Colon (tissue), 2 donors: ENCODE data around the gene KCNQ2.
"Not testable (repeated sequence)": the region's sequence is repeated elsewhere in the genome, so short reads cannot be mapped to it uniquely, and the experiment has no call there.

Experiments used
- FAIRE-seq: peaks from 2 replicates; lab custom pipeline; 2012; peaks lifted over from hg19 to GRCh38; lab: Jason Lieb, UNC
- donor health status: control.
- donor health status: control.

The KCNQ2 gene

DNA sequence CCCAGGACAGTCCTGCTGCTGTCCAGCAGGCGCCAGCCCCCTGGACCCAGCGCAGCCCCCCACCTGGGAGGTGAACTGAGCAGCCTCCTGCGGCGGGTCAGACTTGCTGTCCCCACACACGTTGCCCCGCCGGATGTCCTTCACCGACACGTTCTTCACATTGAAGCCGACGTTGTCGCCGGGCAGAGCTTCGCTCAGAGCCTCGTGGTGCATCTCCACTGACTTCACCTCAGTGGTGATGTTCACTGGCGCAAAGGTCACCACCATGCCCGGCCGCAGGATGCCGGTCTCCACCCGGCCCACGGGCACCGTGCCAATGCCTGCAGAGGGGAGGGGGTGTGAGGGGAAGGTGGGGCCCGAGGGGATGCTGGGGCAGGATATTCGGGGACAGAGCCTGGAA, 18.0 kb upstream of the KCNQ2 start:
- no peak for FAIRE-seq

DNA sequence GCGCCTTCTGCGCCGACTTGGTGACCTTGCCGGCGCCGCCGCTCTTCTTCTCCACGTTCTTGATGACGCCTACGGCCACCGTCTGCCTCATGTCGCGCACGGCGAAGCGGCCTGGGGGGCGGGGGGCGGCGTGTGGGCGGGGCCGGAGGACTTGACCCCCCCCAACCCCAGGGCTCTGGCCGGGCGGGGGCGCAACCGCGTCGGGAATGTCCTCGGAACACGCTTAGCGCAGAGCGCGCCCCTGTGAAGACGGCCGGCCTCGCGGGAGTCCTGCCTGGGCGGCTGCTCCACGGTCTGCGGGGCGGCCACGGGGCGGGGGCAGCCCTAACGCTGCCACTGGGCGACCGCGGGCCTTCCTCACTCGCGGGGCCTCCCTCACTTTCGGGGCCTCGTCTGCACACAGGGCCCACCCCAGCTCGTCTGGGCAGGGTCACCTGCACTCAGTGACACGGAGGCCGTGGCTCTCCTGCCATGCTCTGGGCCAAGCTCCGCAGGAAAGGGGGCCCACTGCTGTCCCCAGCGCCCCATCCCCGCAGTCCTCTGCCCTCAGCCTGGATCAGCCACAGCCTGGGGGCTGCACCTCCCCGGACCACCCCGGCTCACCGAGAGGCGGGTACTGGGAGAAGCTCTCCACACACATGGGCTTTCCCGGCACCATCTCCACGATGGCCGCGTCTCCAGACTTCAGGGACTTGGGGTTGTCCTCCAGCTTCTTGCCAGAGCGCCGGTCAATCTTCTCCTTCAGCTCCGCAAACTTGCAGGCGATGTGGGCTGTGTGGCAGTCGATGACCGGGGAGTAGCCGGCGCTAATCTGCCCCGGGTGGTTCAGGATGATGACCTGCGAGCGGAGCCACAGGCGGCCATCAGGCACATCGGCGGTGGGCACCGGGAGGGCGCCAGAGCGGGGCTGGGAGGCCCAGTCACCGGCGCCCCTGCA, 16.1 kb upstream of the KCNQ2 start:
- no peak for FAIRE-seq

DNA sequence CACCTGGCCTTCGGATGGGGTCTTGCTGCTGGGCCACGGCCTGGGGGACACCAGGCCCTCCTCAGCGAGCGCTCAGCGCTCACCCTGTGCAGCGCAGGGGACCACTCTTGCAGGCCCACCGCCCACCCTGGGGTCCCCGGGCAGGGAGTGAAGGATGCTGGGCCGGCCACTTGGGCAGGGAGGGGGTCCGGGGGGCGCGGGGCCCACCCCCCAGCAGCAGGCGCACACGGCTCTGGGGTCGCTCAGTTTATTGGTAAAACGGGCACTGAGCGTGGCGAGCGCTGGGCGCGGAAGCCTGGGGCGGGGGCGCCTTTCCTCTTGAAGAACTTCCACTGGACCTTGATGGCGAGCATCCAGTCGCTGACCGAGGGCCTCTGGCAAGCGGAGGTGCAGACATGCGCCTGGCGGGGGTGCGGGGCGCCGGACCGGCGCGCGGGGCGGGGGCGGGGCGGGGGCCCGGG, 15.4 kb upstream of the KCNQ2 start:
- no peak for FAIRE-seq

DNA sequence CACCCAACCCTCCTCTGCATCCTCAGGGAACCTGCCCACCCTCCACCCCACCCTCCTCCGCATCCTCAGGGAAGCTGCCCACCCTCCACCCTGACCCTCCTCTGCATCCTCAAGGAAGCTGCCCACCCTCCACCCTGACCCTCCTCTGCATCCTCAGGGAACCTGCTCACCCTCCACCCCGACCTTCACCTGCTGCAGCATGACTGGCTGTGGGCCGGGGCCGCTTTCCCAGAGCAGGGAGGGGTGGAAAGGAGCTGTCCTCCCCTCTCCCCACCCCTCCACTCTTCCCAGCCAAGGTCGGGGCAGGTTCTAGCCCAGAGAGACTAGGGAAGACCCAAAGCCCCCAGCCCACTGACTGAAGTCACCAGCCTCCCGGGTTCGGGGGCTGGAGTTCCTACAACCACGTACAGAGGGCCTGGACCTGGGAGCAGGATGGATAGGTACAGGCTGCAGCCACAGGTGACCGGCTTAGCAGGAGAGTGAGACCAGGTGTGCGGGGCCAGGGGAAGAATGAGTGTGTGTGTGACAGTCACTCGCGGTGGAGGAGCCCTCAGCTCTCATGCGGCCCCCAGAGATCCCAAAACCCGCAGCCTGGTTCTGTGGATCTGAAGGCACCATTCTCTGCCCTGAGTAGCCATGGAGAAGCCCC, 14.8 kb upstream of the KCNQ2 start:
- FAIRE-seq, result no peak

DNA sequence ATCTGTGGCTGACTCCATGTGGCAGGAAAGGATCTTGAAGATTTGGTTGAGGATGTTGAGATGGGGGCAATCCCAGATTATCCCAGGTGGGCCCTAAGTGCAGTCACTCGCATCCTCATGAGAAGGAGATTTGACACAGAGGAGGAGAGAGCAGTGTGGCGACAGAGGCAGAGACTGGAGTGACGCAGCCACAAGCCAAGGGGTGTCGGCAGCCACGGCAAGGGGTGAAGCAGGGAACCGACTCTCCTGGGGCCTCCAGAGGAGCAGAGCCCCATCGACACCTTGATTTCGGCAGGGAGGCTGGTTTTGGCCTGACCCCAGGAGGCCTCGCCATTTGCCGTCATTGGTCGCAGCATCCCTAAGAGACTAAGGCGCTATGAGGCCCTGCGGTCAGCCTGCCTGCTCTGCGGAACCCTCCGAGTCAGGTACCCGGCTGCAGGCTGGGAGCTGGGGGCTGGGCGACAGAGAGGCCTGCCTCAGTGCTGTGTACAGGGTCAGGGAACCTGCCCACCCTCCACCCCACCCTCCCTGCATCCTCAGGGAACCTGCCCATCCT, 13.9 kb upstream of the KCNQ2 start:
- FAIRE-seq, result no peak

DNA sequence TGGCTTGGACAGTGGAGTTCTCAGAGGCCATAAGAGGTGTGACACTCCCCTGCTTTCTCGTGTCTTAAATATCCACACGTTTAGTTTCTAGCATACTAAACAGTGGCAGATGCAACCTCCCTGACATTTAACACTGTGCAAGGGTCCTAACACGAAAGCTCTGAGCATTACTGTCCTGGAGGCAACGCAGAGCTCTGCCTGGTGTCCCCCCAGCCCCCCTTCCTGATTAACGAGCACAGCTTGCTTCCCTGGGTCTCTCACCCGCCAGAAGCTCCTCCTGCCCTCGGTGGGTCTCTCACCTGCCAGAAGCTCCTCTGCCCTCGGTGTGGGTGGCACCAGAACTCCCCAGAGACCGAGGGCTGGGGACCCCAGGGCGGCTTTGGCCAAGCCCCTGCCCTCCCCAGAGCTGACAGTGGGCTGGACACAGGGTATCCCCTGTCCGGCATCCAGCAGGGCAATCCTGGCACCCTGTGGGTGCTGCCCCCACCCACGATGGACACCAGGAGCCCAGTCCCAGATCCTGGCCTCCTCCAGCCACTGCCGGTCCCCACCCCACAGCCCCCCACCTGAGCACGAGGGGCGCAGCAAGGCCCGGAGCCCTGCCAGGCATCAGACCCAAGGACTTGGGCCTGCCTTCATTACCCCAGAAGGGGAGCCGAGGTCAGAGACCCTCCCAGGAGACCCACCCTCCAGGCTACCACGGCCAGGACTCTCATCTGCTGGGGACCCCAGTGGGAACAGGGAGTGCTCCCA, 12.4 kb upstream of the KCNQ2 start:
- FAIRE-seq, result no peak

DNA sequence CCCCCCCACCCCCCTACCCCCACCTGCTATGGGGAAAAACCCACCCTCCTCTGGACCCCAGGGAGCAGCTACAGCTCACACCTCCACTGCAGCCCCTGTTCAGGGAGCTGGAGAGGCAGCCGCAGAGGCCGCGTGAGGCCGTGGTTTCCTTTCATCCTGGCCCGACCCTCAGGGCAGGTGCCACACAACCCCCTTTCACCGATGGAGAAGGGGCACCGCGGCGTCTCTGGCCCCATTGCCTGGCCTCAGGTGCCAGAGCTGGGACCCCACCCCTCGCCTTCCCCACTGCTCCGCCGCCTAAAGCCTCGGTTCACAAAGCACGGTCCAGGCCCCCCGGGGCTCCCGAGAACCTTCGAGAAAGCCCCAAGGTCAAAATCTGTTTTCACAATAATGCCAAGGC, 11.8 kb upstream of the KCNQ2 start:
- FAIRE-seq, result no peak

DNA sequence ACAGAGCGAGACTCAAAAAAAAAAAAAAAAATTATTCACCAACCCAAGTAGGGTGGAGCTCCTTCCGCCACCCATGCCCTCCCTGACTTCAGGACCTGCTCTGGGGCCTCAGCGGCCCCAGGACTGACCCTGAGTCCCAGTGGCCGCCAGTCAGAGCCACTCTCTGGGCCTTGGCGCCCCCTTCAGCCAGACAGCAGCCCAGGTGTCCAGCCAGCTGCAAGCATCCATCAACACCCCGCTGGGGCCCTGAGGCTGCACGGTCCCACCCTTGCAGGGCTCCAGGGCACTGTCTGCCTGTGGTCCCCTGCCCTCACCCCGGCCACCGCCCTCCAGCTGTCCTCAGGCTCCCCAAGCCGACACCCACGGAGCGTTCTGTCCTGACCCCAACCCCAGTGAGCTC, 11.4 kb upstream of the KCNQ2 start:
- no peak for FAIRE-seq

DNA sequence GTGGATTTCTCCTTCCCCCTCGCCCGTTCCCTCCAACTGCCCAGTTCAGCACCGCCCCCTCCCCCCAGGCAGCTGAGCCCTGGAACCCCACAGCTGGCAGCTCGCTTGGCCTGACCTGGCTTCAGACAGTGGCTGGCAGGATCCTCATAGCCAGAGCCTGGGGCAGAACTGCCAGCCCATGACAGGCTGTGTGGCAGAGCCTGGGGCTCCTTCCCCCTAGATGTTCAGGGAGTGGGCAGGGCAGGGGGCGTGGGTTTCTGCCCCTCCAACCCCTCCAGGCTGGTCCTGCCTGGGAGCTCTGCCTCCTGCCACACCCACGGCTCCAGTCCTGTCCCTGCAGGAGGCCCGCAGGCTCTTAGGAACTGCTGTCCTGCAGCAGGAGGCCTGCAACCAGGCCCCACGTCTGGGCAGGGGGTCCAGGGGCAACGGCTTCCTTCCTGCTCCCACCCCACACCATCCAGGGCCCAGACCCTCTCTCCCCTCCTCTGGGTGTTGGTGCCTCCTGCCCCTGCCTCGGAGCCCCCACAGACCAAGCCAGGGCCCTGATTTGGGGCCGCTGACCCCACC, 9.6 kb upstream of the KCNQ2 start:
- no peak for FAIRE-seq

DNA sequence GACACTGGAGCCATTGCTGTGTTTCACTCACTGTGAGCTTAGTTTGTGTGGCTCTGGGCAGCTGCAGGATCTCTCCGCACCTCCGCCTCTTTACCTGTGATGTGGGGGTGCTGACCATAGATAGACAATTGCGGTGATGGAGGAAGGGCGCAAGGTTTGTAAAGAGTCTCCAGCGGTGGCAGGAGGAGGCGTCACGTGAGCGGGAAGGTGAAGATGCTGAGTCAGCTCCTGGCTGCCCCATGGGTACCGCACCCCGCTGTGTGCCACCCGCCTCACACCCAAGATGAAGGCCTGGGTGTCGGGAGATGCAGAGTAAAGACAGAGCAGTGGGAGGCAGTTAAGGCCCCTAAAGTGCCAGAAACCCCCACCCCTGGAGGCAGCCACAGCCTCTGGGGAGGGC, 9.0 kb upstream of the KCNQ2 start:
- FAIRE-seq, result no peak

DNA sequence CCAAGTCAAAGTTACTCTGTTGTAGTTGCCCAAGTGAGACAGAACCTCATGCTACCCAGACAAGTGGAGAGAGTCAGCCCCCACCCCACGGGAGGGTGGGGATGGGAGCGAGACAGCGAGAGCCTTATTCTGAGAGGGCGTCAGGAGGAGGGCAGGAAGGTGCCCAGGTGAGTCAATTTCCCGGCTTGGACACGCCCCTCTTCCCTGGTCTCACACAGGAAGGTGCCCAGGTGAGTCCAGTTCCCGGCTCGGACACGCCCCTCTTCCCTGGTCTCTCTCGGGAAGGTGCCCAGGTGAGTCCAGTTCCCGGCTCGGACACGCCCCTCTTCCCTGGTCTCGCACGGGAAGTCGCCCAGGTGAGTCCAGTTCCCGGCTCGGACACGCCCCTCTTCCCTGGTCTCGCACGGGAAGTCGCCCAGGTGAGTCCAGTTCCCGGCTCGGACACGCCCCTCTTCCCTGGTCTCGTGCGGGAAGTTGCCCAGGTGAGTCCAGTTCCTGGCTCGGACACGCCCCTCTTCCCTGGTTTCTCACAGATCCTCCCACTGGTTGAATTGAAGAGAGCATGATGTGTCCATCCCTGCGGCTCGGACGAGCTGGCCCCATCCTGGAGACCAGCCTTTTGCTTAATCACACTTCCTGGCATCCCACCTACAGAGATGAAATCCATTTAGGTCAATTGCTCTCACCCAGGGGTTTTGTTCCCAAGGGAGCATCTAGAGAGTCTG, 7.4 kb upstream of the KCNQ2 start:
- not testable (repeated sequence) for FAIRE-seq

DNA sequence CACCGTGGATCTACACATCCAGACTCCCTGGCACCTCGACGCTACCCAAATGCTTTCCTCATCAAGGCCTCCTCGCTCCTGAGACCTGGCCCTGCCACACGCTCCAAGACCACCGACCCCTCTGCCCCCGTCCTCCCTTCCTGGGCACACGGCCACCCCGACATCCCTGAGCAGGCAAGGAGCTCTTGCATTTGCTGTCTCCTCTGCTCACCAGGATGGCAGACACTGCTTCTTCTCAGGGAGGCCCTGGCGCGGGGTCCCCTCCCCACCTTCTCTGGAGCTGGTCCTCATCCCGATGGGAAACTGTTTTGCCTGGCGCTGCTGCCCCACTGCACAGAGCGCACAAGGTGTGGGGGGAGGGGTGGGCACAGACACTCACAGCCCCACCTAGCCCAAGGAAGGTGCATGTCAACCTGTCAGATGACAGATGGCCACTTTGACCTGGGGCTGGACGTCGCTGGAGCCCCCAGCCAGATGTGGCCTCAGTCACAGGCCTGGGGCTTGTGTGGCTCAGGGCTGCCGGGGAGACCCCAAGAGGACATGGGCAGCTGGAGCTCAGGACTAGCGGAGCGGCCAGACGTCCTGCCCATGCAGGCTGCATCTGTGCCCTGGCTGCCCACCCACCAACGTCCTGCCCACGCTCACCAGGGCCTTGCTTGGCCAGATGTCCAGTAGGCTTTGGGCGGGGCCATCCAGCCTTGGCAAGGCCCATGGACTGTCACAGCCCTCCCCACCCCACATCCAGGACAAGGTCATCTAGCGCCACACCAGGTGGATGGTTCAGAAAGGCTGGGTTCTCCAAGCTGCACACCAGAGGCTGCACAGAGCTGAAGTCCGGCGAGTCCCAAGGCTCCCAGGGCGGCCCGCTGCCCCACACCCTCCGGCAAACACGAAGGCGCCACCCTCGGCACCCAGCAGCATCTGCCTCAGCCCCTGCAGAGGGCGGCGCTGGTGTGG, 6.2 kb upstream of the KCNQ2 start:
- no peak for FAIRE-seq

DNA sequence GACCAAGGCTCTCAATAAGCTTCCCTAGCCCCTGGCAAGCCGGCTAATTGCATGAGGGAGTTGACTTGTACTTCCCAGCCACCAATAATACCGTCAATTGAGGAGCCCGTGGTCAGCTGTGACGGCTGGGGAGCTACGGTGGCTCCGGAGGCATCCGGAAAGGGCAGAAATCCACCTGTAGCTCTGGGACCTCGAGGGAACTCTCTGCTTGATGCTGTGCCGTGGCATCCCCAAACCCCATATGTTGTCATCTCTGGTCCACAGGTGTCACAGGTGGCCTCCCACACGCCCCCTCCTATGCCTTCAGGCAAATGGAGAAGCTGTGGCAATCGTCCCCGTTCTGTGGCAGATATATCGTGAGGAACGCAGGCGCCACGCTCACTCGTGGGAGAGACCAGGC, 5.5 kb upstream of the KCNQ2 start:
- FAIRE-seq, result no peak

DNA sequence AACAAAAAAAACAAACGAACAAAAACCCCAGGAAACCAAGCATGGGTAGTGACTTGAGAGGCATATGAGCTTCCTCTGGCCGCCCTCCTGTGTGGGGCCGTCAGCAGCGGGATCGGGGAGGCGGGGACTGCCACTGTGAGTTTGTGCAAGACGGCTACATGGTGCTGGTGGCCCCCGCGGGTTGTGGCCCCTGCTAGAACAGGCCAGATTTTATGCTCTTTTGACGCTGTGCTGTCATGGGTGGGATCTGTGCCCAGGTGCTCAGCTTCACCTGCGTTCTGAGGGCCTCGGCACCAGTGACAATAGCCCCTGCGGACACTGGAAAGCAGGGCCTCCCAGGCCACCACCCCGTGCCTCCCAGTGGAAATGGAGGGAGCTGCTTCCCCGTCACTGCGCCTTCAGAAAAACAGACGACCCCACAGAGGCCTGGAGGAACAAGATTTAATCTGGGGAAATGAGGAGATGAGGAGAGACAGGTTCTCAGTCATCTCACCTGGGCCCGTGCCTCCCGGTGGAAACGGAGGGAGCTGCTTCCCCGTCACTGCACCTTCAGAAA, 4.7 kb upstream of the KCNQ2 start:
- FAIRE-seq, result no peak

DNA sequence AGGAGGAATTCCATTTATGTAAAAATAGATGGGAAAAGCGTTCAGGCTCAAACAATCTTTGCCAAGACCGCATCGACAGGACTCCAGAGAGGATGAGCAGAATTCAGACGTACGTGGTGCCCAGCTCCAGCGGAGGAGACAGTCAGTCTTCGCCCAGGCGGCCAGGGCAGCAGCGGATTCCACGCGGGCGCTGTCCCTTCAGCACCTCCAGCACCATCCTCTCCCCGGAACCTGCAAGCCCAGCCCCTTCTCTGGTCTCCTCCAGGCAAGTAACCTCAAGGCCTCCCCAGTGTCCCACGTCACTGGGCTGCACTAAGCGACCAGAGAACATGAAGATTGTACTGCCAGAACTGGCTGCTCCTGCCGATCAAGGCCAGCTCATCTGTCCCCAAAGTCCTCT, 2.8 kb upstream of the KCNQ2 start:
- no peak for FAIRE-seq

DNA sequence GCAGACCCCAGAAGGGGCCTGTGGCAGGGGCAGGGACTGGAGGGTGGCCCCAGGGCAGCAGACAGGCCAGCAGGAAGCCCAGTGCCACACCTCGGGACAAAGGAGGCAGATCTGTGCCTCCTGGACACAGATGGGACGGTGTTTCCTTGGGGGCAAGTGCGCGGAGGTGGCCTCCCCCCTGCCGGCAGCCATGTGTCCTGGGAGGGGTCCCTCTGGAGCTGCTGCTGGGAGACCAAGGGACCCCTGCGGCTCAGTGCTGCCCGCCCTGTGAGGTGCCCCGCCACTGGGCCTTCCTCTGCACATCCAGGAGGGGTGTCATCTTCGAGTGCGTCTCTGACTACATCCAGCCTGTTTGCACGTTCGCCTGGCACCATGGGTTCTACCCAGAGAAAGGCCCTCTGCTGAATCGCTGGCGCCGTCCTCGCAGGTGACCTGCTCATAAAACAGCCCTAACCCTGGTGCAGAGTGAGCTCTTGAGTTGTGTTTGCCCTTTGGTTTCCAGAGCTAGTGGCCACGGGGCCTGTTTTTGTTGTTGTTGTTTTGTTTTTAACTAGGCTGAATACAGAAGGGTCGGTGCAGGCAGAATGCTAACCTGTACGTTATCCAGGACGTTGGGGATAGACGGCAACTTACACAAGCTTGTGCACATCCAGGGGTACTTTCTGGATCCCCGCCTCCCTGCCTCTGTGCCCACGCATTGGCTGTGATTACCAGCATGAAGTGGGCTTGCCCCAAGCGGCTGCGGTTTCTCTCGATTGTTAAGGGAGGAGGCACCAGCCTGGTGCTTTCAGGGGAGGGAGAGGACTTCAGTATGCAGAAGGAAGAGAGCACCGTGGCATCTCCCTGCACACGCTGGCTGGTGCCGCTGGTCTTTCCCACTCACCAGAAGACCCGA, 1.3 kb upstream of the KCNQ2 start:
- no peak for FAIRE-seq

DNA sequence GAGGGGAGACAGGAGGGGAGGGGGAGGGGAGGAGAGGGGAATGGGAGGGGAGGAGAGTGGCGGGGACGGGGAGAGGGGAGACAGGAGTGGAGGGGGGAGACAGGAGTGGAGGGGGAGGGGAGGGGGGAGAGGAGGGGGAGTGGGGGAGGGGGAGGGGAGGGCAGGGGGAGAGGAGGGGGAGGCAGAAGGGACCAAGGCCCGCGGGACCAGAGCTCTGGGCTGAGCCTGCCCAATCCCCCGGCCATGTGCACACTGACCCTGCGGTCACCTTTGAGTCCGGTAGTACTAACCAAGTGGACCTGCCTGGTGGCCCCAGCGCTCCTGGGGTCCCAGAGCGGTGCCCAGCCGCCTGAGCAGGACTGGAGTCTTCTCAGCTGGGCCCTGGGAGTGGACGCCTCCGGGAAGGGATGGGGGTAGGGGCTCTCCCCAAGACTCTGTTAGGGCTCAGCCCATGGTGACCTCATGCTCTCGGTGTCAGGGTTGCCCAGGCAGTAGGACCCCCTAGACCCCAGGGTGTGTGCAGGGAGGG, 471 bp upstream of the KCNQ2 start:
- no peak for FAIRE-seq

DNA sequence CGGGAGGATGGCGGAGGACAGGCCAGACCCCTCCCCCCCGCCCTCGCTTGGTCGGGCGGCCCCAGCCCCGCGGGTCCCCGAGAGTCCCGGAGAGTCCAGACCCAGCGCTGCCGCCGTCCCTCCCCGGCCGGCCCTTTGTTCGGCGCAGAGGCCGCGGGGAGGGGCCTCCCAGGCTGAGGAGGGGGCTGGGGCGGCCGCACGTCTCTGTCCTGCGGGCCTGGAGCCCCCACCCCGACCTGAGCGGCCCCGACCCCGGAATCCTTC, 806 bp downstream of the KCNQ2 start:
- FAIRE-seq, result no peak
